Breast epithelium (tissue), 4 donors: ENCODE measurements around the gene TMED10. TPM values are rescaled to one million over a fixed set of nuclear protein-coding genes. Genes with fewer than 3 reads are reported as not detected.

Experiments
- DNase-seq, 2 donors: peaks; one replicate each; pipeline ENCODE4 v3.0.0-alpha.2; 2019; ENCODE audit warnings: low spot score in 2 of 2
- H3K27ac ChIP-seq, 2 donors: fragments of 200-600 bp; sonication (generic) in 1 of 2; one replicate each; pipeline ENCODE4 v1.5.1; 2016 to 2019; ENCODE audit warnings: mild to moderate bottlenecking in 1 of 2
- H3K27me3 ChIP-seq, 2 donors: fragments of 200-600 bp; sonication (generic) in 1 of 2; one replicate each; pipeline versions ENCODE4 v1.5.1 to v1.6.0; 2017 to 2019; ENCODE audit warnings: control low read depth in 1 of 2, mild to moderate bottlenecking in 1 of 2
- H3K36me3 ChIP-seq: fragments of 200-600 bp; one replicate; pipeline ENCODE4 v1.5.1; 2019
- H3K4me1 ChIP-seq, 2 donors: fragments of 200-600 bp; sonication (generic); one replicate each; pipeline ENCODE4 v1.5.1; 2016 to 2019; ENCODE audit warnings: control low read depth in 1 of 2
- H3K4me3 ChIP-seq, 3 donors: fragments of 200-600 bp; sonication (generic); 1 replicate in 2 of 3; 2 replicates in 1 of 3; pipeline ENCODE4 v1.5.1; 2016 to 2019; ENCODE audit warnings: mild to moderate bottlenecking in 3 of 3, moderate library complexity in 2 of 3
- H3K9me3 ChIP-seq, 2 donors: fragments of 200-600 bp; sonication (generic) in 1 of 2; one replicate each; pipeline ENCODE4 v1.5.1; 2016 to 2019; ENCODE audit warnings: control low read depth in 1 of 2
- POLR2A ChIP-seq: fragments of 450-650 bp; IDR thresholded peaks from one replicate; pipeline ENCODE4 v1.6.1; 2016; ENCODE audit warnings: antibody characterized with exemption, mild to moderate bottlenecking, moderate library complexity
- POLR2AphosphoS5 ChIP-seq, 3 donors: sonication (generic); formaldehyde crosslinking; IDR thresholded peaks; one replicate each; pipeline ENCODE4 v1.6.1; 2017; ENCODE audit warnings: antibody characterized with exemption in 3 of 3
- intact Hi-C: fragments of 100-400 bp; cut with DNase I; formaldehyde crosslinking; loops from one replicate; pipeline ENCODE4 v1.15.1; 2023; ENCODE audit warnings: low total_unique reads
- total RNA-seq, 3 donors: library from RNA; depleted of rRNA; stranded (reverse); fragments of >200 nt; gene quantifications; one replicate each; pipeline ENCODE4 v1.1.0, GENCODE V29; 2016
- TF ChIP-seq, protein P1 (sequence below), 3 donors: fragments of 450-650 bp; IDR thresholded peaks; one replicate each; pipeline ENCODE4 v1.5.1; 2016 to 2017; ENCODE audit warnings: antibody characterized with exemption in 3 of 3, mild to moderate bottlenecking in 3 of 3, moderate library complexity in 3 of 3

TMED10 gene
- total RNA-seq, 3 donors from 2014 or later: 263 to 443 (median 285) TPM

DNA sequence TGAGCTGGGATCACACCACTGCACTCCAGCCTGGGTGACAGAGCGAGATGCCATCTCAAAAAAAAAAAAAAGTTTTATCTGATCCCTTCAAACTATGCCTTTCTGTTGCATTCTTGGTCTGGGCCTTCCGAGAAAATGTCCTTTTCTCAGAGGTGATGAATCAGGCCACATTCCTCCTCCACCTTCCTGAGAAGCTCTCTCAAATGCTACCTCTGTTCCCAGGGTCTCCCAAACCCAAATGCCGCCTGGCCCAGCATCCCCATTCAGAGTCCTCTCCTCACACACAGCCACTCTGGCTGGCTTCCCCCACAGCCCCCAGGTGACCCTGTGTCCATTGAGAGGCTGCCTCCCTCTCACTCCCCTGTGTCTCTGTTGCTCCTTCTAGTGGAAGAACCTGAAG is 19.7 kb upstream of the TMED10 start:
- no peaks in the 10 kb centered on the region for H3K9me3 ChIP-seq
- no peaks in the 10 kb centered on the region for H3K27me3 ChIP-seq
- H3K27ac ChIP-seq: no peak overlapping the region
- H3K4me1 ChIP-seq: no peaks in the 10 kb centered on the region
- H3K4me3 ChIP-seq: no peak overlapping the region
- DNase-seq: no peak
- H3K36me3 ChIP-seq: no peaks in the 10 kb centered on the region
- TF ChIP-seq POLR2AphosphoS5 (IDR thresholded peaks at IDR 0.05) (no peak), POLR2A (no peak)
- TF ChIP-seq, protein P1, sequence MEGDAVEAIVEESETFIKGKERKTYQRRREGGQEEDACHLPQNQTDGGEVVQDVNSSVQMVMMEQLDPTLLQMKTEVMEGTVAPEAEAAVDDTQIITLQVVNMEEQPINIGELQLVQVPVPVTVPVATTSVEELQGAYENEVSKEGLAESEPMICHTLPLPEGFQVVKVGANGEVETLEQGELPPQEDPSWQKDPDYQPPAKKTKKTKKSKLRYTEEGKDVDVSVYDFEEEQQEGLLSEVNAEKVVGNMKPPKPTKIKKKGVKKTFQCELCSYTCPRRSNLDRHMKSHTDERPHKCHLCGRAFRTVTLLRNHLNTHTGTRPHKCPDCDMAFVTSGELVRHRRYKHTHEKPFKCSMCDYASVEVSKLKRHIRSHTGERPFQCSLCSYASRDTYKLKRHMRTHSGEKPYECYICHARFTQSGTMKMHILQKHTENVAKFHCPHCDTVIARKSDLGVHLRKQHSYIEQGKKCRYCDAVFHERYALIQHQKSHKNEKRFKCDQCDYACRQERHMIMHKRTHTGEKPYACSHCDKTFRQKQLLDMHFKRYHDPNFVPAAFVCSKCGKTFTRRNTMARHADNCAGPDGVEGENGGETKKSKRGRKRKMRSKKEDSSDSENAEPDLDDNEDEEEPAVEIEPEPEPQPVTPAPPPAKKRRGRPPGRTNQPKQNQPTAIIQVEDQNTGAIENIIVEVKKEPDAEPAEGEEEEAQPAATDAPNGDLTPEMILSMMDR (IDR thresholded peaks at IDR 0.05): no peak
- intact Hi-C loops: no loop called here

DNA sequence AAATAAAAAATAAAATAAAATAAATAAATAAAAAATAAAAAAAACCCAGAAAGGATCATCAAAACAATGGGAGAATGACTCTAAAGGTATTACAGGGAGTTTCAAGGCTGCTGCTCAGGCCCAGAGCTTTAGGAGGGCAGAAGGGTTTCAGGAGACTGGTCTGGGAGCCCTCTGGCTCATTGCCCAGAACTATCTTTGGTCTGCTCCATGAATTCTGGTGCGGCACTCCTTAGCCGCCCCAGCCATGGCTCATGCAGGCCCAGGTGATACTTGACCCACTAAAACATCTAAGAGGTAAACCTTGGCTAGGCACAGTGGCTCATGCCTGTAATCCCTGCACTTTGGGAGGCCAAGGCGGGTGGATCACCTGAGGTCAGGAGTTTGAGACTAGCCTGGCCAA is 14.7 kb upstream of the TMED10 start:
- Histone ChIP-seq H3K27ac (no peak overlapping the region), H3K4me3 (no peak overlapping the region), H3K27me3 (no peaks in the 10 kb centered on the region), H3K36me3 (no peaks in the 10 kb centered on the region), H3K4me1 (no peaks in the 10 kb centered on the region), H3K9me3 (no peaks in the 10 kb centered on the region)
- TF ChIP-seq POLR2A: no peak
- TF ChIP-seq POLR2AphosphoS5 (IDR thresholded peaks at IDR 0.05): no peak
- intact Hi-C loops: no loop called here
- no peak for DNase-seq

- H3K27me3 ChIP-seq: no peaks in the 10 kb centered on the region
- no peak for TF ChIP-seq POLR2AphosphoS5 (IDR thresholded peaks at IDR 0.05)
- TF ChIP-seq, protein P1 (IDR thresholded peaks at IDR 0.05): no peak
- no peak for TF ChIP-seq POLR2A
- H3K36me3 ChIP-seq: no peaks in the 10 kb centered on the region
- H3K4me1 ChIP-seq: no peaks in the 10 kb centered on the region
- intact Hi-C loops: no loop called here
- H3K9me3 ChIP-seq: no peaks in the 10 kb centered on the region
- H3K4me3 ChIP-seq: no peak overlapping the region
- no peak overlapping the region for H3K27ac ChIP-seq
- DNase-seq: no peak
These were observed 13.6 kb upstream of the TMED10 start for GRCh38 chr14:75190023-75190422.

DNA sequence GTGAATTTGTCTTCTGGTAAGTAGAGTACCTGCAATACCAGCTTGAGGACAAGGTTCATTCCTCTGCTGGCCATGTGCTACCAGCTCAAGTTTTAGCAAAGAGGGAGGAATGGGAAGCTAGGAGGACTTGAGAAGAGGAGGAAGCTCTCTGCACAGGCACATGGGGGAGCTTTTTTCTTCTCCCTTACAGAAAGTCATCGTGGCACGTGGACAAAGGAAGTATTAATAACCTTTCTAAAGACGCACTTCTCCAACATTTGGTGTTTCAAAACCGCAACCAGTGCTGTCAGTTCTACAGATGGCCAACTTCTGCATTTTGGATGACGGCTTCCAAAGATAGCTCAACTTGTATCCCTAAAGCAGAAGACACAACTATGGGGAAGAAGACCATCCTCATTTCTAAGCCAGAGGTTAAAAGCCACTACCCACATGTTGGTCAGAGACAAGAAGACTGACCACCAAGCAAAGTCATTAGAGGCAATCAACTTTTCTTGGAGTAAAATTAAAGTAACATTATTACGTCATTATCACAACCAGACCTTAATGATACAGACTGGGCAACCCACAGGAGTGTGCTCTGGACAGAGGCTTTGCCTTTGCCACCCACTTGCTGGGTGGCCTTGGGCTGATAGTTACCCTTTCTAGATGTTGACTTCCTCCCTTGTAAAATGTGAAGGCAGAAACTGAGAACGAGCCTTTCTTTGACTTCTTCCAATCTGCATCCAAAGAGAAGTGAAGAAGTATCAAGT is 12.3 kb upstream of the TMED10 start:
- no peaks in the 10 kb centered on the region for H3K9me3 ChIP-seq
- H3K27me3 ChIP-seq: no peaks in the 10 kb centered on the region
- H3K27ac ChIP-seq: no peak overlapping the region
- H3K4me3 ChIP-seq: no peak overlapping the region
- DNase-seq: no peak
- H3K4me1 ChIP-seq: peaks cover 0 to under 1% of the 10 kb centered on the region in 2 donors
- H3K36me3 ChIP-seq: no peaks in the 10 kb centered on the region
- intact Hi-C loops: no loop called here
- TF ChIP-seq POLR2AphosphoS5 (IDR thresholded peaks at IDR 0.05) (peak in 1 of 3 donors; percentile 45), POLR2A (no peak)

GRCh38 chr14:75188086-75188485 is 11.7 kb upstream of the TMED10 start:
- H3K27ac ChIP-seq: no peak overlapping the region
- intact Hi-C loops: no loop called here
- H3K4me3 ChIP-seq: no peak overlapping the region
- no peaks in the 10 kb centered on the region for H3K36me3 ChIP-seq
- no peaks in the 10 kb centered on the region for H3K27me3 ChIP-seq
- H3K4me1 ChIP-seq: peaks cover 0 to 6% of the 10 kb centered on the region in 2 donors
- TF ChIP-seq POLR2AphosphoS5 (IDR thresholded peaks at IDR 0.05) (no peak), POLR2A (no peak)
- TF ChIP-seq, protein P1 (IDR thresholded peaks at IDR 0.05): no peak
- DNase-seq: no peak
- H3K9me3 ChIP-seq: no peaks in the 10 kb centered on the region

GRCh38 chr14:75186953-75187352 is 10.5 kb upstream of the TMED10 start:
- peaks cover 0 to 6% of the 10 kb centered on the region in 2 donors for H3K4me1 ChIP-seq
- H3K36me3 ChIP-seq: no peaks in the 10 kb centered on the region
- intact Hi-C loops: no loop called here
- no peaks in the 10 kb centered on the region for H3K27me3 ChIP-seq
- no peaks in the 10 kb centered on the region for H3K9me3 ChIP-seq
- TF ChIP-seq, protein P1 (IDR thresholded peaks at IDR 0.05): no peak
- TF ChIP-seq POLR2A (no peak), POLR2AphosphoS5 (IDR thresholded peaks at IDR 0.05) (no peak)
- no peak overlapping the region for H3K4me3 ChIP-seq
- no peak for DNase-seq
- H3K27ac ChIP-seq: no peak overlapping the region
